Spinal cord (tissue), 10 donors: Measurements from ENCODE around the gene PLD1. TPM values are rescaled to one million over a fixed set of nuclear protein-coding genes. Genes with fewer than 3 reads are reported as not detected.
A peak's percentile ranks its signal among the peaks of the same experiment; 100 is the strongest.

Experiments used
- DNase-seq, 6 donors: peaks; one replicate each; pipeline versions ENCODE4 v3.0.0 to v3.0.0-alpha.2; 2013 to 2015; ENCODE audit warnings: low spot score in 6 of 6, low read depth in 4 of 6
- H3K27ac ChIP-seq: one replicate; pipeline ENCODE4 v1.5.1; 2013; ENCODE audit warnings: low read depth, low read length, control low read depth
- H3K27me3 ChIP-seq: one replicate; pipeline ENCODE4 v1.6.1; 2013; ENCODE audit warnings: low read length; ENCODE audit not compliant: control insufficient read depth, insufficient read depth
- H3K36me3 ChIP-seq: one replicate; pipeline ENCODE4 v1.6.1; 2013; ENCODE audit warnings: low read length; ENCODE audit not compliant: control insufficient read depth, insufficient read depth
- H3K4me1 ChIP-seq: one replicate; pipeline ENCODE4 v1.6.1; 2013; ENCODE audit warnings: low read length; ENCODE audit not compliant: control insufficient read depth, insufficient read depth
- H3K4me3 ChIP-seq: one replicate; pipeline ENCODE4 v1.5.1; 2013; ENCODE audit warnings: low read depth, low read length, control low read depth
- H3K9me3 ChIP-seq: one replicate; pipeline ENCODE4 v1.6.1; 2013; ENCODE audit warnings: low read length; ENCODE audit not compliant: control insufficient read depth, insufficient read depth
- WGBS: methylation state at CpG from one replicate; pipeline ENCODE4 v1.1.5; 2013; ENCODE audit warnings: missing lambda C conversion rate; ENCODE audit not compliant: insufficient coverage; 5-methylcytosine and 5-hydroxymethylcytosine counted together
- polyA plus RNA-seq, 2 donors: library from polyadenylated mRNA; unstranded; fragments of 120-200 nt; gene quantifications; one replicate each; pipeline ENCODE4 v1.2.1, GENCODE V29; 2013; ENCODE audit not compliant: insufficient read length in 2 of 2
- total RNA-seq, 2 donors: library from RNA; depleted of rRNA in 1 of 2; stranded (reverse); fragments of 120-200 nt in 1 of 2; fragments of >200 nt in 1 of 2; gene quantifications; one replicate each; pipeline versions ENCODE4 v1.2.3 to v1.2.4, GENCODE V29; 2013 to 2014
- donor health status: healthy.

PLD1 gene
- total and polyA plus RNA-seq, 4 donors: 31.1 to 92.5 (median 51.2) TPM

- no peaks in the 10 kb centered on the region for H3K36me3 ChIP-seq
- H3K4me1 ChIP-seq: peaks cover 4% of the 10 kb centered on the region
- no peaks in the 10 kb centered on the region for H3K9me3 ChIP-seq
- H3K27me3 ChIP-seq: no peaks in the 10 kb centered on the region
- DNase-seq: no peak
- WGBS: 100% methylated on average over 1 of the region's 2 CpGs
- no peak overlapping the region for H3K27ac ChIP-seq
- no peak overlapping the region for H3K4me3 ChIP-seq
Observed at GRCh38 chr3:171839270-171839669, 29.0 kb upstream of the PLD1 start.

- no peaks in the 10 kb centered on the region for H3K27me3 ChIP-seq
- DNase-seq: peak in 4 of 6 donors; percentile 48 to 76 (median 64)
- peak overlapping the region; percentile 9 for H3K4me3 ChIP-seq
- no peaks in the 10 kb centered on the region for H3K36me3 ChIP-seq
- no peaks in the 10 kb centered on the region for H3K9me3 ChIP-seq
- 24% methylated on average over 5 of the region's 6 CpGs for WGBS
- peak overlapping the region; percentile 78 for H3K27ac ChIP-seq
- peaks cover 4% of the 10 kb centered on the region for H3K4me1 ChIP-seq
Observed at GRCh38 chr3:171838218-171838720, 28.0 kb upstream of the PLD1 start.

GRCh38 chr3:171837698-171838097, 27.4 kb upstream of the PLD1 start:
- Histone ChIP-seq H3K27me3 (no peaks in the 10 kb centered on the region), H3K9me3 (no peaks in the 10 kb centered on the region), H3K27ac (peak overlapping the region; percentile 78), H3K4me1 (peaks cover 4% of the 10 kb centered on the region), H3K36me3 (no peaks in the 10 kb centered on the region), H3K4me3 (no peak overlapping the region)
- DNase-seq: no peak

GRCh38 chr3:171836855-171837254, 26.6 kb upstream of the PLD1 start:
- Histone ChIP-seq H3K4me3 (no peak overlapping the region), H3K27ac (no peak overlapping the region), H3K36me3 (no peaks in the 10 kb centered on the region), H3K9me3 (no peaks in the 10 kb centered on the region), H3K4me1 (peaks cover 4% of the 10 kb centered on the region), H3K27me3 (no peaks in the 10 kb centered on the region)
- no peak for DNase-seq
- WGBS: 86% methylated on average over 2 of the region's 3 CpGs

- Histone ChIP-seq H3K27ac (no peak overlapping the region), H3K27me3 (no peaks in the 10 kb centered on the region), H3K4me3 (no peak overlapping the region), H3K36me3 (no peaks in the 10 kb centered on the region), H3K4me1 (peaks cover 1% of the 10 kb centered on the region), H3K9me3 (no peaks in the 10 kb centered on the region)
- no peak for DNase-seq
- WGBS: 100% methylated on average over 1 of the region's 2 CpGs
Observed at GRCh38 chr3:171835613-171836012, 25.3 kb upstream of the PLD1 start.

- H3K4me3 ChIP-seq: no peak overlapping the region
- H3K9me3 ChIP-seq: no peaks in the 10 kb centered on the region
- no peak for DNase-seq
- peaks cover under 1% of the 10 kb centered on the region for H3K4me1 ChIP-seq
- no peak overlapping the region for H3K27ac ChIP-seq
- no peaks in the 10 kb centered on the region for H3K36me3 ChIP-seq
- H3K27me3 ChIP-seq: no peaks in the 10 kb centered on the region
- 63% methylated on average over 2 of the region's 5 CpGs for WGBS
Observed at GRCh38 chr3:171835116-171835515, 24.8 kb upstream of the PLD1 start.

- Histone ChIP-seq H3K36me3 (no peaks in the 10 kb centered on the region), H3K4me3 (no peak overlapping the region), H3K27ac (no peak overlapping the region), H3K4me1 (peaks cover 3% of the 10 kb centered on the region), H3K27me3 (no peaks in the 10 kb centered on the region), H3K9me3 (no peaks in the 10 kb centered on the region)
- no CpG with 5 or more reads among the region's 5 CpGs for WGBS
- no peak for DNase-seq
Observed at GRCh38 chr3:171834461-171834801, 24.1 kb upstream of the PLD1 start.

- DNase-seq: peak in 1 of 6 donors; percentile 81
- no peaks in the 10 kb centered on the region for H3K9me3 ChIP-seq
- H3K27ac ChIP-seq: no peak overlapping the region
- peaks cover 3% of the 10 kb centered on the region for H3K4me1 ChIP-seq
- no peak overlapping the region for H3K4me3 ChIP-seq
- no CpG with 5 or more reads among the region's 3 CpGs for WGBS
- H3K36me3 ChIP-seq: no peaks in the 10 kb centered on the region
- H3K27me3 ChIP-seq: no peaks in the 10 kb centered on the region
Observed at GRCh38 chr3:171833789-171834460, 23.6 kb upstream of the PLD1 start.

GRCh38 chr3:171832989-171833388, 22.7 kb upstream of the PLD1 start:
- no peak overlapping the region for H3K27ac ChIP-seq

GRCh38 chr3:171831936-171832335, 21.7 kb upstream of the PLD1 start:
- Histone ChIP-seq H3K4me3 (no peak overlapping the region), H3K36me3 (no peaks in the 10 kb centered on the region), H3K9me3 (no peaks in the 10 kb centered on the region), H3K27me3 (no peaks in the 10 kb centered on the region), H3K27ac (no peak overlapping the region), H3K4me1 (peaks cover 3% of the 10 kb centered on the region)
- DNase-seq: no peak
- 100% methylated on average over 2 of the region's 3 CpGs for WGBS

More at GRCh38 chr3:171832989-171833388, 22.7 kb upstream of the PLD1 start:
- H3K36me3 ChIP-seq: no peaks in the 10 kb centered on the region
- no peak for DNase-seq
- H3K9me3 ChIP-seq: no peaks in the 10 kb centered on the region
- no peaks in the 10 kb centered on the region for H3K27me3 ChIP-seq
- WGBS: no CpG with 5 or more reads among the region's 5 CpGs
- H3K4me1 ChIP-seq: peaks cover 3% of the 10 kb centered on the region
- H3K4me3 ChIP-seq: no peak overlapping the region
